HepG2 (cell line): ENCODE data around the gene TCF3. TPM values are rescaled to one million over a fixed set of nuclear protein-coding genes. Genes with fewer than 3 reads are reported as not detected.

Experiments
- ERF ChIP-seq: IDR thresholded peaks from 2 replicates; pipeline ENCODE4 v1.6.1; 2018; ENCODE audit warnings: missing biosample characterization, missing genetic modification reagents
- FOXO4 ChIP-seq: sonication (generic); formaldehyde crosslinking; conservative IDR thresholded peaks from 2 replicates; pipeline ENCODE4 v1.8.1; 2023; ENCODE audit warnings: missing genetic modification reagents
- HOXA3 ChIP-seq: sonication (generic); formaldehyde crosslinking; IDR thresholded peaks from 2 replicates; pipeline ENCODE4 v1.5.0; 2020; ENCODE audit warnings: missing genetic modification reagents
- RBFOX2 ChIP-seq: fragments of 200-400 bp; formaldehyde crosslinking; IDR thresholded peaks from 2 replicates; pipeline ENCODE4 v1.6.1; 2017; ENCODE audit warnings: low read depth, mild to moderate bottlenecking, low read length
- RBM39 ChIP-seq: fragments of 200-400 bp; formaldehyde crosslinking; IDR thresholded peaks from one replicate; pipeline ENCODE4 v1.6.1; 2018; ENCODE audit warnings: antibody characterized with exemption, mild to moderate bottlenecking, low read depth, low read length; ENCODE audit not compliant: poor library complexity, severe bottlenecking
- SRY ChIP-seq: sonication (generic); formaldehyde crosslinking; IDR thresholded peaks from 2 replicates; pipeline ENCODE4 v1.8.0; 2022; ENCODE audit warnings: mild to moderate bottlenecking, missing genetic modification reagents
- STAT6 ChIP-seq: sonication (generic); formaldehyde crosslinking; IDR thresholded peaks from 2 replicates; pipeline ENCODE4 v1.4.0; 2020; ENCODE audit warnings: missing genetic modification reagents, mild to moderate bottlenecking, borderline replicate concordance
- TFDP1 ChIP-seq: IDR thresholded peaks from 2 replicates; pipeline ENCODE4 v1.6.1; 2016; ENCODE audit warnings: missing compliant biosample characterization, missing genetic modification reagents, borderline replicate concordance
- ZC3H4 ChIP-seq: sonication (generic); formaldehyde crosslinking; IDR thresholded peaks from 2 replicates; pipeline ENCODE4 v1.4.0; 2020; ENCODE audit warnings: missing genetic modification reagents, borderline replicate concordance
- ZFX ChIP-seq: sonication (generic); formaldehyde crosslinking; IDR thresholded peaks from 2 replicates; pipeline ENCODE4 v1.4.0; 2020; ENCODE audit warnings: mild to moderate bottlenecking, low read depth, missing genetic modification reagents, moderate library complexity
- ZMYM4 ChIP-seq: sonication (generic); formaldehyde crosslinking; IDR thresholded peaks from 2 replicates; pipeline ENCODE4 v1.8.1; 2023; ENCODE audit warnings: mild to moderate bottlenecking, missing genetic modification reagents
- ZSCAN12 ChIP-seq: sonication (generic); formaldehyde crosslinking; IDR thresholded peaks from 2 replicates; pipeline ENCODE4 v1.9.0; 2021; ENCODE audit warnings: mild to moderate bottlenecking, missing genetic modification reagents
- polyA plus RNA-seq, 8 experiments: library from polyadenylated mRNA; depleted of rRNA in 3 of 8; stranded (reverse) in 7 of 8; unstranded in 1 of 8; fragments of >200 nt; fragmentation: Illumina TruSeq in 4 of 8; extraction: Trizol in 4 of 8; gene quantifications; 2 replicates each; pipeline versions ENCODE4 v1.2.1 to v1.2.3, GENCODE V29; 2011 to 2016; ENCODE audit warnings: low read depth in 4 of 8, missing spikeins in 1 of 8, mixed read lengths in 1 of 8; ENCODE audit not compliant: insufficient read depth in 1 of 8
- total RNA-seq, 5 experiments: library from RNA; depleted of rRNA; stranded (reverse); fragments of >200 nt; fragmentation: Illumina TruSeq; extraction: Trizol; gene quantifications; 2 replicates each; pipeline ENCODE4 v1.2.3, GENCODE V29; 2016; ENCODE audit warnings: low read depth in 1 of 5

TCF3 gene
- total and polyA plus RNA-seq, 2 of the 13 experiments (the other 11 are each of a cell fraction or from before 2014, with no cell fraction given), result 51.4 to 53.2 TPM

- TF ChIP-seq TFDP1 (CRISPR knock-in tag) (peak; percentile 51; the same call in 1 of the 2 replicates), ZC3H4 (CRISPR knock-in tag) (no peak), ZSCAN12 (no peak), RBM39 (no peak), RBFOX2 (peak; percentile 45), ERF (CRISPR knock-in tag) (no peak), FOXO4 (CRISPR knock-in tag) (no peak), SRY (CRISPR knock-in tag) (peak; percentile 56; the same call in 1 of the 2 replicates), ZMYM4 (CRISPR knock-in tag) (no peak), ZFX (CRISPR knock-in tag) (peak; percentile 25; the same call in 1 of the 2 replicates), STAT6 (CRISPR knock-in tag) (no peak), HOXA3 (peak; percentile 3; the same call in 1 of the 2 replicates)
Measured at GRCh38 chr19:1567116-1567847, 85.1 kb downstream of the TCF3 start (continued).
